GM04503 (cell line): ENCODE data around the gene PPARD.
A peak's percentile ranks its signal among the peaks of the same experiment; 100 is the strongest.
"Not testable (repeated sequence)": the region's sequence is repeated elsewhere in the genome, so short reads cannot be mapped to it uniquely, and the experiment has no call there.

Experiments
- DNase-seq: peaks from one replicate; pipeline ENCODE4 v3.0.0-alpha.2; 2012; ENCODE audit warnings: low read depth

The PPARD gene

DNA sequence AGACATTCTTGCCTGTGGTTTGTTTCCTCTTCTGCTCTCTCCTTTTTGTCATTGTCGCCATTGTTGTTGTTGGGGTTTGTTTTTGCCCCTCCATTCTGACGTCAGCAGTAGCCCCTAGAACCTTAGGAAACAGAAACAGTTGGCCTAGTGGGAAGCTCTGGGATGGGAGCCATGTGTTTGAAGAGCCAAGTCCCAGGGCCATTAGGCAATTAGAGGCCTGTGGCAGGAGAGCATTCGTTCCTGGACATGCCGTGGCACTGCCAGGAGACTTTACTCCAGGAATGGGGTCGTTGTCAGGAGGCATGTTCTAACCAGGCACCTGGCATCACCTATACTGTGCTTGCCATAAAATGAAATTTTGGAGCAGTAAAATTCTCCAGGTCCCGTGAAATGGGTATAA lies 39.7 kb downstream of the PPARD start:
- no peak for DNase-seq

DNA sequence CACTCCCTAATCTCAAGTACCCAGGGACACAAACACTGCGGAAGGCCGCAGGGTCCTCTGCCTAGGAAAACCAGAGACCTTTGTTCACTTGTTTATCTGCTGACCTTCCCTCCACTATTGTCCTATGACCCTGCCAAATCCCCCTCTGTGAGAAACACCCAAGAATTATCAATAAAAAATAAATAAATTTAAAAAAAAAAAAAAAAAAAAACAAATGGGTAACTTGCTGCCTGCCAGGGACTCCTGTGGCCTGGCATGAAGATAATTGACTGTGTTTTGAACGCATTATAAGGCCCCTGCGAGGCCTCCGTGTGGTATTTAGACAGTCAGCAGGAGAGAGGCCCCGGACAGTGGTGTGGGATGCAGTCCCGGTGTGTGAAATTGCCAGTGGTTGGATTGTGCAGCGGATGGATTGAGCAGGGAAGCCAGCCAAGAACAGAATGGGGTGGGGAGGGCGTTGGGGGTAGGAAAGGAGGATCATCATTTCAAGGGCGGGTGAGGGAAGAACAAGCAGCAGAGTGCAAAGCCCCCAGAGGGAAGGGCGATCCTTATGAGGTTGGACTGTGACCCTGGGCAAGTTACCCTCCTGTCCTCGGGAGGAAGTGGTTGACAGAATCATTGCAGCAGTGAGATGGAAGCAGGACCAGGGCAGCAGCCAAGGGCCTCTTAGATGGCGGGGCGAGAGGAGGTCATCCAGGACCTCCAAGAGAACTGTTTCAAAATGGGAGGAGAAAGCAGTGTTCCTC lies 43.3 kb downstream of the PPARD start:
- no peak for DNase-seq

DNA sequence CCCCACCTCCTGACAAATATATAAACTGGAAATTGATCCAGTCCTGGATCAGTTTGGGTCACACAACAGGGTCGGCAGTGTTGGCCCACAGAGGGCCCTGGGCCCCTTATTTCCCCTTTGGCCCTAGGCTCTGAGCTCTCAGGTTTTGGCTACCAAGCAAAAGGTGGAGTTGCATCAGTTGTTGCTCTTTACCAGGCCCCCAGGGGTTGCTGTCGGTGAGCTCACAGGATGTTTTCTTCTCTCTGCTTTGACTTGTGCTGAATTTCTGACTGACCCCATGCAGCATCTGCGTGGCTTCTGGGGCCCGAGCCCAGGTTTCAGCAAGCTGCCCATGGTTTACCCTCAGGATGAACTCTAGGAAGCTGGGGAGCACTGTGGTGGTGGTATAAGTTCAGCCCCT lies 44.6 kb downstream of the PPARD start:
- DNase-seq = no peak

DNA sequence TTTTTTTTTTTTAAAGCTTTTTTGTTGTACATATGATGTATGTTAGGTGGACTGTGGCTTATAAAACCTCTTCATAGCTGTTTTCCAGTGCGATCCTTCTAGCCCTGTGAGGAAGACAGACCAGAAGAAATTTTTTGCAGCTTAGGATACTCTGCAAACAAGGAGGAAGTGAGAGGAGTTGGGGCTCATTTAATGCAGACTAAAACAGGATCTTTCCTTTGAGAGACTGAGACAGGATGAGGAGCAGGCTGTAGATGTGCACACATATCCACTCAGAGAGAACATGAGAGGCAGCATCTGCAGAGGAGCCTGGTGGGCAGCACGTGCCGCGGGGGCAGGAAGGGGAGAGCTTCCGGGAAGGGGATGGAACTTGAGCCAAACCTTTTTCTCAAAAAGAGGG lies 45.7 kb downstream of the PPARD start:
- no peak for DNase-seq

DNA sequence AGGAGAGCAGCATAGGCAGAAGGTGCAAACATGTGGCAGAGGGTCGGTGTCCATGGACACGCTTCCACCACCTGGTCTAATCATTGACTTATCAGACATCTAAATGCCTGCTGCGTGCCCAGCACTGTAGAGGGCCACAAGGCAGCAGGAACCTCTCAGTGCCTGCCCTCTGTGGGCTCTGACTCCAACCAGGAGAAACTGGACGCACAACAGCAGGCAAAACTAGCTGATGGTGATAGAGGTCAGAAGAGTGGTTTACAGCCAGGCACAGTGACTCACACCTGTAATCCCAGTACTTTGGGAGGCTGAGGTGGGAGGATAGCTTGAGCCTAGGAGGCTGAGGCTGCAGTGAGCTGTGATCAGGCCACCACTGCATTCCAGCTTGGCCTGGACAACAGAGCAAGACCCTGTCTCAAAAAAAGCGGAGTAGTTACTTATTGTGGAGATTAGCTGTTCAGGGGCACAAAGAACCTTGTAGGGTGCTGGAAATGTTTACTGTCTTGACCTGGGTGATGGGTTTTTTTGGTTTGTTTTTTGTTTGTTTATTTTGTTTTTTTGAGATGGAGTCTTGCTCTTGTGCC lies 46.5 kb downstream of the PPARD start:
- DNase-seq = no peak

DNA sequence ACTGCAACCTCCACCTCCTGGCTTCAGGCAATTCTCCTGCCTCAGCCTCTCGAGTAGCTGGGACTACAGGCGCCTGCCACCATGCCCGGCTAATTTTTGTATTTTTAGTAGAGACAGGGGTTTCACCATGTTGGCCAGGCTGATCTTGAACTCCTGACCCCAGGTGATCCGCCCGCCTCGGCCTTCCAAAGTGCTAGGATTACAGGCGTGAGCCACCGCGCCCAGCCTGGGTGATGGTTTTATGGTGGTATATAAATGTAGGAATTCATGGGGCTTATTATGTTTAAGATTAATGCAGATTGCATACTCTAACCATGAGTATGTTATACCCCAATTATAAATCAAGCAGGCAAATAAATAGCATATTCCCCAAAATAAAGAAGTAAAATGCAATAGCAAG lies 47.0 kb downstream of the PPARD start:
- DNase-seq = not testable (repeated sequence)

DNA sequence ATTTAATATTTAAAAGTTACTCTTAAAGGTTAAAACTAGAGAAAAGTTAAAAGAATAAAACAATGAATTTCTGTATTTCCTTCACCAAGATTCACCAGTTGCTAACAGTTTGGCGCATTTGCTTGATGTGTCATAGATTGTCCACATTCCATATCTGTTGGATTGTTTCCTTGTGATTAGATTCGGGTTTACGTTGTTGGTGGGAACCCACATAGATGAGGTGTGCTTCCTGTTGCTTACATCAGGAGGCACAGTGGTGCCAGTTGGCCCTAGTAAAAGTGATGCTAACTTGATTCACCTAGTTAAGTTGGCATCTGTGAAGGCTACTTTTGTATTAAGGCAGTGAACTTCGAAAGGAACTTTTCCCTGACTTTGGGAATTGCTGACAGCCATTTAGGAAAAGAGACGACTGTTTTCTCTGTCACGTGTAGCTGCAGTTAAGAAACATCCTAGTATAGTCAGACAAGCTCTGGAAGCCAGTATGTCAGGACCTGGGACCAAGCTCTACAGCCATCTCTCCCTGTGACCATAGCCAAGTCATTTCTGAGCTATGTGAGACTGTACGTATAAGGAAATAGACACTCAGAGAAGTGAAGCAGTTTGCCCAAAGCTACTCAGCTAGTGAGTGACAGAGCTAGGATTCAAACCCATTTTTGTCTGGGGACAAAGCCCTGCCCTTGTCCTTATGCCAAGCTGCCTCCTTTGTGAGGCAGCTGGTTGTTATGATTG lies 49.0 kb downstream of the PPARD start:
- peak; percentile 72 for DNase-seq

DNA sequence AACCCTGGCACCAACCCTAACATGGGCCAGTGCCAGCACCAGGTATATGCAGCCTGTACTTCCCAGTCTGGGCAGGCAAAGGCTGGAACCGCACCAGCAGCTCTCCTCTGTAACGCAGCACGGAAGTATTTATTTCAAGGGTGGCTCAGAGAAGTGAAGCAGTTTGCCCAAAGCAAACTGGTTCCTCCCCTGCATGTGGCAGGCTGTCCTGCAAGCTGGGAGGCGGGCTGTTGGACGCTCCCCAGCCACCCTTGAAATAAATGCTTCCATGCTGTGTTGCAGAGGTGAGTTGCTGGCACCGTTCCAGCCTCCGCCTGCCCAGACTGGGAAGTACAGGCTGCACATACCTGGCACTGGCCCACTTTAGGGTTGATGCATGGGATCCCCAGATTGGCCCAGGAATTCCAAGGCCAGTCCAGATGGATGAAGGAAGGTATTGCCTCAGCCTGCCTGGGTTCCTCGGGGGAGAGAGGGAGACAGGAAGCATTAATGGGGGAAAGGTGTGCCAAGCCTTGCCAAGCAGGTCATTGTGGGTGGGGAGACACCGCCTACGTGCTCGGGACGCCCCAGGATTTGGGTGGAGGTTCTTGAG lies 49.8 kb downstream of the PPARD start:
- no peak for DNase-seq

DNA sequence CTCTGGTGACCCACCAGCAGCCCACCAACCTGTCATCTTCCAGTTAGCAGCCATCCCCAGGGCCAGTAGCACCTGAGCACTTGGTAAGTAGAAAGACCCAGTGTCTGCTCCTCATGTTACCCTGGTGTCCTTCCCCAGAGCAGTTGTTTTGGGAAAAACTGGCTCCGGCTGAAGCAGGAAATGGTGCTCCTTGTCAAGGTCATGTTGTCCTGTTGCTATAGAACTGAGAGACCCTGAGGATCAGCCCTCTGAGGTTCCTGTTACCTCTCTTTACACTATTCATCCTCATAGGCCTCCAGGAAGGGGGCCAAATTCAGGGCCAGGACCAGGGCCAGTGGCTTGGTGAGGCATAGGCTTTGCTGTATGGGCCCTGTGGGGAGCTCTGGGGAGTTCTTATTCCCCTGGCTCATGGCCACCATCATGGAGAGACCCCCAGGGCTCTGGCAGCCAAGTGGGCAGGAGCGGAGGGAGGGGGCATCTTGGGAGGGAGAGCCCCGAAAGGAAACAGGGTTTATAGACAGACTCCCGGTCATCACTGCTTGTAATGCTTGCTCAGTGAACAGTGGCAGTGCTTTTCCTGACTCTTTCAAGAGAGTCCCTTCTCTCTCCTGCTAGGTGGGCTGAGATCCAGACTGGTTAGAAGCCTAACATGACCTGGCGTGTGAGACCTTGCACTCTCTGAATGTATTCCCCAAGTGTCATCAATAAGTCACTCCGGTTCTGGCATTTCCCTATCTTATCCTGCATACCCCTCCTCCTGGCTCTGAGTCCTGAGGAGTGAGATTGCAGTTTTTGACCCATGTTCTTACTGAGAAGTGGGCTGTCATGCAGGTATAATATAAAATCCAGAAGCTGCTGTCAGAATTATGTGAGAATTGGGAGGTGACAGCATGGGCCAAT lies 50.7 kb downstream of the PPARD start:
- DNase-seq = no peak

DNA sequence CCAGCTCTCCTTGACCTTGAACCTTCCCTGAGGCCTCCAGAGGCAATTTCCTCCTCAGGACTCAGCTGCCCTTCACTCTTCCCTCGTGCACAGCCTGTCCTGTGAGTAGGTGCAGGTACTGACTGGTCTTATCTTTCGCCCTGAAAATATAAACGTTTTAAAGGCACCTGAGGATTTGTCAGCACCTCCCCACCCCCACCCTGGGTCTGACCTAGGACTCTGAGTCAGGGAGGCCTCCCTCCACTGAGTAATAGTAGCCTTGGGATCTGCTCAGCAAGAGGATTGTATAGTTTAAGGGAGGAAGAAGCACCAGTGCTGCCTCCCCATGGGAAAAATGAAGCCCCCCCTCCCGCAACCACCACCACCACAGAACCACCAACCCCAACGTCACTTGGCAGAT lies 54.6 kb downstream of the PPARD start:
- no peak for DNase-seq

DNA sequence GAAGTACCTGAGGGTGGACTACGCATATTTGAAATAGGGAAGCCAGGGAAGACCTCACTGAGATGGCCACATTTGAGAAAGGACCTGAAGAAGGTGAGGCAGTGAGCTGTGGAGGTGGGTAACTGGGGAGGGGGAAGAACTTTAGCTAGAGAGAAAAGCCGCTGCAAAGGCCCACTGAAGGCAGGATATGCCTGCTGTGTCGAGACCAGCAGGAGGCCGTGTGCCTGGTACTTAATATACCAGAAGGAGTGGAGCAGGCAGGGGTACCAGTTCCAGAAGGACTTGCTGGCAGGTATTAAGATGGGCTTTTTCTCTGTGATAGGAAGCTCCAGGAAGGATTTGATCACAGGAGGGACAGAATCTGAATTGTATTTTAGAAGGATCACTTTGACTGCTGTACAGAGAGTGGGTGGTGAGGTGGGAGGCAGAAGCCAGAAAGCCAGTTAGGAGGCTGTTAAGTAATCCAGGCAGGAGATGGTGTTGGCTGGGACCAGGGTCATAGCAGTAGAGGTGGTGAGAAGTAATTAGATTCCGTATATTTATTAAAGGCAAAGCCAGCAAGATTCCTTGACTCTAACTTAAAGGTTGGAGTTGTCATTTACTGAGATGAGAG lies 55.6 kb downstream of the PPARD start:
- DNase-seq = no peak

DNA sequence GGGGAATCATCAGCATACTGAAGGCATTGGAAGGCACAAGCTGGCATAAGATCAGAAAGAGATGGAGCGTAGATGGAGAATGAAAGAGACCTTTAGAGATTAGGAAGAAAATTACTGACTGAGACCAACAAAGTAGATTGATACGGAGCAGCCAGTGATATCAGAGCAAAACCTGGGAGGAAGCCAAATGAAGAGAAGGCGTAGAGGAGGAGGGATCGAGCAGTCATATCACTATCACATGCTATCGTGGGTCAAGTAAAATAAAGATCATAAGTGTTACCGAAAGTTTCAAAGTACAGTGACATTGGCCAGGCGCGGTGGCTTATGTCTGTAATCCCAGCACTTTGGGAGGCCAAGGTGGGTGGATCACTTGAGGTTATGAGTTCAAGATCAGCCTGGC lies 56.2 kb downstream of the PPARD start:
- DNase-seq = no peak

DNA sequence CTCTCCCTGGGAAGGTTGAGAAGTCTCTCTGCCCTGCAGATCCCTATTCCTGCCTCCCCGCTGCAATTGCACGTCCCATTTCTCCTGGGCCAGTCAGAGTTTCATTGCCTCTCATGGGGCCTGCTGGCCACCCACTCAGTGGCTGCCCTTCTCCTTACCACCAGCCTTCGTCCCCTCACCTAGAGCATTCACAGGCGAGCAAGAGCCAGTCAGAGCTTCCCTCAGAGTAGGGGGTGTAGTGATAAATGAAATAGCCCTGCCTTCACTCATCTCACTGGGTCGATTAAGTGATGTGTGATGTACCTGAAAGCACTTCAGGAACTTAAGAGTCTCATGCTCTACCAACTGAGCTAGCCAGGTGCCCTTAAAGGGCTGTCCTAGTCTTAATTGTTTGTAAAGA lies 57.8 kb downstream of the PPARD start:
- no peak for DNase-seq

DNA sequence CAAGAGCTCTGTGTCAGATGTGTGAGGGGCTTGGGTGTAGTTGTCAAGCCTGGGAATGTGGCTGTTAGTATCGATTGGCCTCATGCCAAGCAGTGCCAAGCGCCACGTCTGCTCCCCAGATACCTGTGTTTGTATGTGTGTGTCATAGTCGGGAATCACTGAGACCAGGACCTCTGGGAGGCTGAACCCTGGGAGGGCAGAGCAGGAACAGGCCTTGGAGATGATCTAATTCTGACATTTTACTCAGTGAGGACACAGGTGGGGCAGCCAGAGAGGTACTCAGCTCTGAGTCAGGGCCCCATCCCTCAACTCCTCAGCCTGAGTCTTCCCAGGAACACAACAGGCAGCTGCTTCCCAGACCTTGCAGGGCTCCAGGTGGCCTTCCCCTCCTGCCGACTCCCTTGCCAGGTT lies 58.5 kb downstream of the PPARD start:
- no peak for DNase-seq

DNA sequence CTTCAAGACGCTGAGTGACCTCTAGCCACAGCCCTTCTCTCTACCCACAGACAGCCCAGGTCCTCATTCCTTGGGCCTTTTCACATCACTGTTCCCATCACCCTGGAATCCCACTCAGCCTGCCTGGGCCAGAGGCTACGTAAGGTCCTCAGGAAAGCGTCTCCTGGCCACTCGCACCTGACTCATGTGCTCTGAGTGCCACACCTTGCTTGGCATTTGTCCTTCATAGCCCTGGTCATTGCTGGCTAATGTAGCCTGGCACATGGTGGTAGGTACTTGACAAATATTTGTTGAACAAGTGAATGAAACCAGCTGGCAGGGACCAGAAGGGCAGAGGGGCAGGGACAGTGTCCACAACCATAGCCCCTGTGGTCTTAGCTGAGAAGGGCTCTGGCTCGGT lies 59.2 kb downstream of the PPARD start:
- DNase-seq = no peak

DNA sequence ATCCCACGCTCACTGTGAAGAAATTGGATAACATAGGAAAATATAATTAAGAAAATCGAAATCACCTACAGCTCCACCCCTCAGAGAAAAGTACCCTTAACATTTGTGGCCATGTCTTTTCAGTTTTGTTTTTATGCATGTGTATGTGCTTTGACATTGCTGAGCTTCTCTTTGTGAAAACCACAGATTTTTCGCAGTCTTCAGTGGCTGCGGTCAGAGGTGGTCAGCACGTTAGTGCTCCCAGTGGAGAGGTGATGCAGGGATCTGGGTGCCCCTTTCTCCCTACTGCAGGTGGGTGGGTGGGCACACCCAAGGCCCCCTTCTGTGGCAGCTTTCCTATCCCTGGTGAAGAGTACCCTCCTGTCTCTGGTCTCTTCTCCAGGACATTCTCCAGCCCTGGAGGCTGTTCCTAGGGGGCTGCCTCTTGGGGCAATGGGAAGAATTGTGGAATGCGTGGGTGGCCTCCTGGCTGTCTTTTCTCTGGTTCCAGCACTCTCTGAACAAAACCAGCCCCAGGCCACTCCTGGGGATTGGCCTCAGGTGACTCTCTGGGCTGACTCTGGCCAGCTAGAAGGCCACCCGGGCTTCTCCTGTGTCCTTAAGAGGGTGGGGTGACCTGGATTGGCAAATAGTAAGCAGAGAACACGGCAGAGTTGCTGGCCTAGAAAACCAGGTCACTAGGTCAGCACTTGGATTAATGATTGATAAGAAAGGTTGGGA lies 59.9 kb downstream of the PPARD start:
- DNase-seq = no peak

DNA sequence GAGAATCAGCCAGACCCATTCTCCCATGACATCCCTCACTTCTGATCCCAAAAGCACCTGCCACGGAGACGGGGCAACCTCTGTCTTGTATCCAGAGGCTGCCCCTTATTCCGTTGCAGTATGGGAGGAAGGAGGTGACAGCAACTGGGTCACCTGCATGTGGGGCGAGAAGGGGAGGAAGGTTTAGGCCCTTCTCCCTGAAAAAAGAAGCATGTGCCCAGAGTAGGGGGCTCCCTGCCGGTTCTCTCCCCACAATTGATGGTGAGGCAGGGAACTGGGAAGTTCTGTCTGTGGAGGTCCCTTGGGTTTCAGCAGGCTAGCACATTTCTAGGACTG lies 60.5 kb downstream of the PPARD start:
- no peak for DNase-seq

DNA sequence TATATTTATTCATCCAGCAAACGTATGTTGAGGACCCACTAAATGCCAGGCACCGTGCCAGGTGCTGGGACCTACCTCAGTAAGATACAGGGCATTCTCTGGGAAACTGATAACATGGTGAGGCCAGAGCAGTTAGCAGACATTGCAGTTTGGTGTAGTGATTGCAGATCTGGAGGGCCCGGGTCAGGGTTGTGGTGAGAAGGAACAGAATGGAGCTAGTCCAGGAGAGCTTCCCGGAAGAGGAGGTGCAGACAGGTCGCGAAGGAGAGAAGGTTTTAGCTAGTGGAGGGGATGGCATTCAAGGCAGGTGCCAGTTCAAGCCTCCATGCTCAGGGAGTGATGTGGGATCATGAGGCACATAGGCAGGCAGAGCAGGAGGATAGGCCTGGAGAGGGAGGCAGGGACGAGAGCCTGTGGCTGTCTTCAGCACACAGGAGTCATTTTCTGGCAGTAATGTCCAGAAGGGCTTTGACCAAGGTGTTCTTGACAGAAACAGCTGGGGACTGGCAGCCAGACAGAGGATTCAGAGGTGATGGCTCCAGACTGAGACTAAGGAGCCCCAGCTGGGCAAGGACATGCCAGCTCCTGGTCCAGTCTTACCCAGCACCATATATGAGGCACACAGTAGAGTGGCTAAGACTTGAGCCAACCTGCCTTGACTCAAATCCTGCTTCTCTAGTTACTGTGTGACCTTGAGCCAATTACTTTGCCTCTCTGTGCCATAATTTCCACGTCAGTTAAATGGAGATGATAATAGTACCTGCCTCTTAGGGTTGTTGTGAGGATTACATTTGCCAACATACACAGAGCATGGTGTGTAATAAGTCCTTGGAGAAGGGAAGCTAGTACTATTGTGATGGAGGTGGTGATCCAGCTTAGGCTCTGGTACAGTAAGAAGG lies 61.4 kb downstream of the PPARD start:
- DNase-seq = no peak

DNA sequence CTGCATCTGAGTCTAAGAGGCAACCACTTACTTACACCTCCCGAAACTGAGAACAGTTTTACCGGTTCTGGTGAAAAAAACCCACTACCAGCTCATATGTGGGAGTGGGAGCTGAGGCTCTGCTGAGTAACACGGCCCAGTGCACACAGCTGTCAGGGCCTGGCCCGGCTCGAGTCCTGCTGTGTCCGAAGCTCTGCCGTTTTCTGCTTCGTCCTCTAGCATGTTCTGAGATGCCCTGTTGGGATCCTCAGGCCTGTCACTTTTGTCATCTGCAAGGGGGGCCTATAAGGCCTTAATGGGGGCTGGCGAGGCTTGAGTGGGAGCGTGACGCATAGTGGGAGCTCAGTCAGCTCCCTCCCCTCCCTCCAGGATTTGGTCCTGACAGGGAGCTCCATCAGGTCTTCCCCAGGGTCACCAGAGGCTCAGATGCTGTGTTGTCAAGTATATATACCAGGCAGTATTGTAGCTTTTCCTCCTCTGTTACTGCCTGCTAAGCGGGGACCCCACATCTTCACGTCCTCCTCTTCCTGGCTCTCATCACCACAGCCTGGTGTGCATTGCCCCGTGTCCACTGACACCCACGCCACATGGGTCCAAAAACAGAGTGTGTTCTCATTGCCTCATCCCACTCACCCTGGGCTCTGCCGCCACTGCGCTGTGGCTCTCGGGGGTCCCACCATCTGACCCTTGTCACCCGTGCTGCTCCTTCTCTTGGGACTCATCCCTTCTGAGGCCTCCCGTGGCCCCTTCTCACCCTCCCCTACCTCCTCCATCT lies 64.5 kb downstream of the PPARD start:
- no peak for DNase-seq
